ENCODE measurements around the gene SDF4. TPM values are rescaled to one million over a fixed set of nuclear protein-coding genes. Genes with fewer than 3 reads are reported as not detected.

SDF4 gene
- total RNA-seq, 2 donors from 2014 or later, result 89.2 to 97.6 TPM

- Histone ChIP-seq H3K4me3 (no peak overlapping the region), H3K27ac (no peak overlapping the region), H3K27me3 (peaks cover 0 to 22% of the 10 kb centered on the region in 2 donors), H3K9me3 (no peaks in the 10 kb centered on the region), H3K4me1 (peaks cover 23% of the 10 kb centered on the region), H3K36me3 (replicated peaks in 1 of 2; ENCODE audit: insufficient read depth in 1 of 2, low read depth in 2 of 2) (no peaks in the 10 kb centered on the region)
- ATAC-seq (no peak), DNase-seq (no peak)
- intact Hi-C loops (cut with DNase I), result no loop called here
- 20 to 29% methylated on average over 5 to 30 of the region's 31 CpGs for WGBS, 2 donors
- TF ChIP-seq, protein P1, sequence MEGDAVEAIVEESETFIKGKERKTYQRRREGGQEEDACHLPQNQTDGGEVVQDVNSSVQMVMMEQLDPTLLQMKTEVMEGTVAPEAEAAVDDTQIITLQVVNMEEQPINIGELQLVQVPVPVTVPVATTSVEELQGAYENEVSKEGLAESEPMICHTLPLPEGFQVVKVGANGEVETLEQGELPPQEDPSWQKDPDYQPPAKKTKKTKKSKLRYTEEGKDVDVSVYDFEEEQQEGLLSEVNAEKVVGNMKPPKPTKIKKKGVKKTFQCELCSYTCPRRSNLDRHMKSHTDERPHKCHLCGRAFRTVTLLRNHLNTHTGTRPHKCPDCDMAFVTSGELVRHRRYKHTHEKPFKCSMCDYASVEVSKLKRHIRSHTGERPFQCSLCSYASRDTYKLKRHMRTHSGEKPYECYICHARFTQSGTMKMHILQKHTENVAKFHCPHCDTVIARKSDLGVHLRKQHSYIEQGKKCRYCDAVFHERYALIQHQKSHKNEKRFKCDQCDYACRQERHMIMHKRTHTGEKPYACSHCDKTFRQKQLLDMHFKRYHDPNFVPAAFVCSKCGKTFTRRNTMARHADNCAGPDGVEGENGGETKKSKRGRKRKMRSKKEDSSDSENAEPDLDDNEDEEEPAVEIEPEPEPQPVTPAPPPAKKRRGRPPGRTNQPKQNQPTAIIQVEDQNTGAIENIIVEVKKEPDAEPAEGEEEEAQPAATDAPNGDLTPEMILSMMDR (IDR thresholded peaks at IDR 0.05), result no peak
- no peak for TF ChIP-seq POLR2A (IDR thresholded peaks at IDR 0.05)
These were observed 25.9 kb downstream of the SDF4 start for GRCh38 chr1:1205769-1206375.

GRCh38 chr1:1204998-1205768 lies 26.6 kb downstream of the SDF4 start:
- H3K4me3 ChIP-seq, result no peak overlapping the region
- intact Hi-C loops (cut with DNase I), result no loop called here
- no peak overlapping the region for H3K27ac ChIP-seq
- H3K36me3 ChIP-seq (replicated peaks in 1 of 2; ENCODE audit: insufficient read depth in 1 of 2, low read depth in 2 of 2), result no peaks in the 10 kb centered on the region
- WGBS, 2 donors, result 82 to 87% methylated on average over 3 to 18 of the region's 19 CpGs
- no peaks in the 10 kb centered on the region for H3K9me3 ChIP-seq
- DNase-seq (no peak), ATAC-seq (no peak)
- no peak for TF ChIP-seq POLR2A (IDR thresholded peaks at IDR 0.05)
- TF ChIP-seq, protein P1 (IDR thresholded peaks at IDR 0.05), result no peak
- peaks cover 26% of the 10 kb centered on the region for H3K4me1 ChIP-seq
- H3K27me3 ChIP-seq, result peaks cover 0 to 27% of the 10 kb centered on the region in 2 donors

- intact Hi-C loops (cut with DNase I), result no loop called here
- no peak overlapping the region for H3K4me3 ChIP-seq
- H3K27ac ChIP-seq, result no peak overlapping the region
- H3K9me3 ChIP-seq, result no peaks in the 10 kb centered on the region
- no peaks in the 10 kb centered on the region for H3K36me3 ChIP-seq (replicated peaks in 1 of 2; ENCODE audit: insufficient read depth in 1 of 2, low read depth in 2 of 2)
- ATAC-seq (no peak), DNase-seq (no peak)
- H3K27me3 ChIP-seq, result peaks cover 0 to 28% of the 10 kb centered on the region in 2 donors
- peaks cover 26% of the 10 kb centered on the region for H3K4me1 ChIP-seq
- TF ChIP-seq, protein P1 (IDR thresholded peaks at IDR 0.05), result no peak
- TF ChIP-seq POLR2A (IDR thresholded peaks at IDR 0.05), result no peak
- 53 to 88% methylated on average over 3 to 8 of the region's 8 CpGs for WGBS, 2 donors
These were observed 27.3 kb downstream of the SDF4 start for GRCh38 chr1:1204425-1204920.

GRCh38 chr1:1203561-1204424 lies 28.0 kb downstream of the SDF4 start:
- intact Hi-C loops (cut with DNase I), result no loop called here
- Histone ChIP-seq H3K27ac (no peak overlapping the region), H3K9me3 (no peaks in the 10 kb centered on the region), H3K4me3 (no peak overlapping the region), H3K27me3 (peaks cover 0 to 28% of the 10 kb centered on the region in 2 donors), H3K4me1 (peaks cover 26% of the 10 kb centered on the region), H3K36me3 (replicated peaks in 1 of 2; ENCODE audit: insufficient read depth in 1 of 2, low read depth in 2 of 2) (no peaks in the 10 kb centered on the region)
- TF ChIP-seq, protein P1 (IDR thresholded peaks at IDR 0.05), result no peak
- TF ChIP-seq POLR2A (IDR thresholded peaks at IDR 0.05), result no peak
- ATAC-seq (no peak), DNase-seq (no peak)
- 20 to 73% methylated on average over 1 to 48 of the region's 49 CpGs for WGBS, 2 donors
